Measurements from ENCODE around the gene PRTG. TPM values are rescaled to one million over a fixed set of nuclear protein-coding genes. Genes with fewer than 3 reads are reported as not detected.

Gene PRTG
- total and polyA plus RNA-seq, 2 experiments from 2014 or later, result 0.63 to 3.4 TPM

GRCh38 chr15:55587321-55588069 is 155.5 kb downstream of the PRTG start:
- Histone ChIP-seq H3K9me2 (ENCODE audit: insufficient read depth) (no peaks in the 10 kb centered on the region), H2AFZ (peak overlapping the region; percentile 95), H3K27ac (ENCODE audit: low read depth) (no peak overlapping the region), H3K79me2 (replicated peaks; ENCODE audit: insufficient read depth) (no peaks in the 10 kb centered on the region), H3K36me3 (ENCODE audit: insufficient read depth) (no peaks in the 10 kb centered on the region), H3K27me3 (ENCODE audit: insufficient read depth) (peaks cover 76% of the 10 kb centered on the region), H3K4me1 (ENCODE audit: insufficient read depth) (0 out of 2 replicates have a peak, but pooled peaks cover 3% of the 10 kb centered on the region), H3F3A (replicated peaks; ENCODE audit: low read depth) (no peaks in the 10 kb centered on the region), H4K20me1 (replicated peaks; ENCODE audit: insufficient read depth) (no peaks in the 10 kb centered on the region; the same call in none of the 2 replicates), H3K4me3 (peak overlapping the region; percentile 77), H3K4me2 (peak overlapping the region; percentile 85)
- Mint-ChIP-seq H3K9me3 (peaks cover 7% of the 10 kb centered on the region; the same call in 2 of the 3 replicates), H3K4me1 (peaks cover 4% of the 10 kb centered on the region; the same call in 1 of the 3 replicates), H3K36me3 (ENCODE audit: low read depth) (0 out of 3 replicates have a peak, but pooled peaks cover 3% of the 10 kb centered on the region), H3K27me3 (ENCODE audit: insufficient read depth, low read depth, poor library complexity) (peaks cover 24% of the 10 kb centered on the region), H3K27ac (no peak overlapping the region), H3K4me3 (no peak overlapping the region; the same call in 1 of the 3 replicates)
- no peak for TF ChIP-seq JUNB (IDR thresholded peaks at IDR 0.05; ENCODE audit: unreplicated experiment)
- TF ChIP-seq EZH2 (IDR thresholded peaks at IDR 0.05; ENCODE audit: low read depth, unreplicated experiment), result peak; percentile 79
- ATAC-seq (peak; percentile 69), DNase-seq (ENCODE audit: low spot score) (peak; percentile 67)

- 0 out of 2 replicates have a peak, but pooled peaks cover 3% of the 10 kb centered on the region for H3K4me1 ChIP-seq (ENCODE audit: insufficient read depth)
- no peaks in the 10 kb centered on the region; the same call in none of the 2 replicates for H4K20me1 ChIP-seq (replicated peaks; ENCODE audit: insufficient read depth)
- no peak for ATAC-seq
- peaks cover 76% of the 10 kb centered on the region for H3K27me3 ChIP-seq (ENCODE audit: insufficient read depth)
- H3K36me3 ChIP-seq (ENCODE audit: insufficient read depth), result no peaks in the 10 kb centered on the region
- Mint-ChIP-seq H3K4me3 (no peak overlapping the region), H3K36me3 (ENCODE audit: low read depth) (0 out of 3 replicates have a peak, but pooled peaks cover 3% of the 10 kb centered on the region), H3K27ac (no peak overlapping the region), H3K9me3 (peaks cover 7% of the 10 kb centered on the region; the same call in 2 of the 3 replicates), H3K4me1 (peaks cover 4% of the 10 kb centered on the region; the same call in 1 of the 3 replicates), H3K27me3 (ENCODE audit: insufficient read depth, low read depth, poor library complexity) (peaks cover 24% of the 10 kb centered on the region)
- H3F3A ChIP-seq (replicated peaks; ENCODE audit: low read depth), result no peaks in the 10 kb centered on the region
- DNase-seq (ENCODE audit: low spot score), result no peak
- no peaks in the 10 kb centered on the region for H3K9me2 ChIP-seq (ENCODE audit: insufficient read depth)
- no peak for TF ChIP-seq ZNF462 (CRISPR knock-in tag; IDR thresholded peaks at IDR 0.05)
- no peak for TF ChIP-seq REST (IDR thresholded peaks at IDR 0.05; ENCODE audit: unreplicated experiment)
- TF ChIP-seq POLR2AphosphoS5 (IDR thresholded peaks at IDR 0.05; ENCODE audit: low read depth), result no peak
- no peak for TF ChIP-seq NANOG (IDR thresholded peaks at IDR 0.05; ENCODE audit: borderline replicate concordance)
- no peak overlapping the region; the same call in 1 of the 2 replicates for H2AFZ ChIP-seq
- H3K27ac ChIP-seq (ENCODE audit: low read depth), result no peak overlapping the region
- no peaks in the 10 kb centered on the region for H3K79me2 ChIP-seq (replicated peaks; ENCODE audit: insufficient read depth)
- peak overlapping the region; percentile 77 for H3K4me3 ChIP-seq
- peak overlapping the region; percentile 85 for H3K4me2 ChIP-seq
Observed at GRCh38 chr15:55586808-55587207, 156.1 kb downstream of the PRTG start.

Data from GM23338 (cell line).